Esophagus muscularis mucosa (tissue), 4 donors: ENCODE measurements around the gene FHOD1. TPM values are rescaled to one million over a fixed set of nuclear protein-coding genes. Genes with fewer than 3 reads are reported as not detected.

Experiments used
- DNase-seq: peaks from one replicate; pipeline ENCODE4 v3.0.0-alpha.2; 2017; ENCODE audit errors: extremely low spot score
- H3K27ac ChIP-seq, 4 donors: fragments of 200-600 bp; sonication (generic); replicated peaks in 1 of 4; 1 replicate in 3 of 4; 2 replicates in 1 of 4; pipeline ENCODE4 v1.5.1; 2016 to 2019; ENCODE audit warnings: mild to moderate bottlenecking in 1 of 4
- H3K27me3 ChIP-seq, 4 donors: fragments of 200-600 bp; sonication (generic); one replicate each; pipeline versions ENCODE4 v1.5.1 to v1.6.0; 2016 to 2019
- H3K36me3 ChIP-seq, 4 donors: fragments of 200-600 bp; sonication (generic); one replicate each; pipeline ENCODE4 v1.5.1; 2016 to 2019
- H3K4me1 ChIP-seq, 4 donors: fragments of 200-600 bp; sonication (generic); one replicate each; pipeline ENCODE4 v1.5.1; 2016 to 2019
- H3K4me3 ChIP-seq, 4 donors: fragments of 200-600 bp; sonication (generic); 1 replicate in 2 of 4; 2 replicates in 2 of 4; pipeline ENCODE4 v1.5.1; 2016 to 2019; ENCODE audit warnings: mild to moderate bottlenecking in 4 of 4, moderate library complexity in 1 of 4
- H3K9me3 ChIP-seq, 4 donors: fragments of 200-600 bp; sonication (generic); 1 replicate in 3 of 4; 2 replicates in 1 of 4; pipeline ENCODE4 v1.5.1; 2016 to 2019
- EP300 ChIP-seq: sonication (generic); formaldehyde crosslinking; IDR thresholded peaks from one replicate; pipeline ENCODE4 v1.6.1; 2017; ENCODE audit warnings: antibody characterized with exemption
- POLR2A ChIP-seq: fragments of 450-650 bp; IDR thresholded peaks from one replicate; pipeline ENCODE4 v1.6.1; 2017; ENCODE audit warnings: antibody characterized with exemption, moderate library complexity, mild to moderate bottlenecking, low read depth
- POLR2AphosphoS5 ChIP-seq, 2 donors: sonication (generic); formaldehyde crosslinking; IDR thresholded peaks; one replicate each; pipeline ENCODE4 v1.6.1; 2017; ENCODE audit warnings: antibody characterized with exemption in 2 of 2
- WGBS: methylation state at CpG from one replicate; pipeline ENCODE4 v1.1.5; 2018; 5-methylcytosine and 5-hydroxymethylcytosine counted together
- intact Hi-C: fragments of 100-400 bp; cut with DNase I; formaldehyde crosslinking; loops from one replicate; pipeline ENCODE4 v1.15.1; 2023
- total RNA-seq, 4 donors: library from RNA; depleted of rRNA; stranded (reverse); fragments of >200 nt; gene quantifications; one replicate each; pipeline versions ENCODE4 v1.1.0 to v1.2.1, GENCODE V29; 2016
- TF ChIP-seq, protein P1 (sequence below), 3 experiments: fragments of 200-600 bp in 2 of 3; fragments of 450-650 bp in 1 of 3; sonication (generic) in 2 of 3; IDR thresholded peaks; one replicate each; pipeline ENCODE4 v1.5.1; 2017 to 2019; ENCODE audit warnings: antibody characterized with exemption in 3 of 3, mild to moderate bottlenecking in 2 of 3, moderate library complexity in 1 of 3

Gene FHOD1
- total RNA-seq, 4 donors from 2014 or later: 8.0 to 15.6 (median 10.0) TPM

DNA sequence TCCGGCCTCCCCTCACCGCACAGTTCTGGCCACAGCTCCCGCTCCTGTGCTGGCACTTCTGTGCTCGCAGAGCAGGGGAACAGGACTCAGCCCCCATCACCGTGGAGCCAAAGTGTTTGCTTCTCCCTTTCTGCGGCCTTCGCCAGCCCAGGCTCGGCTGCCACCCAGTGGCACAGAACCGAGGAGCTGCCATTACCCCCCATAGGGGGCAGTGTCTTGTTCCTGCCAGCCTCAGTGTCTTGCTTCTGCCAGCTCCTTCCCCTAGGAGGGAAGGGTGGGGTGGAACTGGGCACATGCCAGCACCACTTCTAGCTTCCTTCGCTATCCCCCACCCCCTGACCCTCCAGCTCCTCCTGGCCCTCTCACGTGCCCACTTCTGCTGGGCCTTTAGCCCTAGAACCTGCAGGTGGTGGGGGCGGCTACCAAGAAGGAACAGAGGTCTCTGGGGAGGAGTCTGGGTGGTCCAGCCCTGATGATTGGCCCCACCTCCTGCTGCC lies 49.0 kb downstream of the FHOD1 start:
- DNase-seq: no peak
- H3K27me3 ChIP-seq: no peaks in the 10 kb centered on the region
- no peak overlapping the region for H3K27ac ChIP-seq
- peaks cover 41 to 91% (median 81%) of the 10 kb centered on the region in 4 donors for H3K36me3 ChIP-seq
- TF ChIP-seq, protein P1, sequence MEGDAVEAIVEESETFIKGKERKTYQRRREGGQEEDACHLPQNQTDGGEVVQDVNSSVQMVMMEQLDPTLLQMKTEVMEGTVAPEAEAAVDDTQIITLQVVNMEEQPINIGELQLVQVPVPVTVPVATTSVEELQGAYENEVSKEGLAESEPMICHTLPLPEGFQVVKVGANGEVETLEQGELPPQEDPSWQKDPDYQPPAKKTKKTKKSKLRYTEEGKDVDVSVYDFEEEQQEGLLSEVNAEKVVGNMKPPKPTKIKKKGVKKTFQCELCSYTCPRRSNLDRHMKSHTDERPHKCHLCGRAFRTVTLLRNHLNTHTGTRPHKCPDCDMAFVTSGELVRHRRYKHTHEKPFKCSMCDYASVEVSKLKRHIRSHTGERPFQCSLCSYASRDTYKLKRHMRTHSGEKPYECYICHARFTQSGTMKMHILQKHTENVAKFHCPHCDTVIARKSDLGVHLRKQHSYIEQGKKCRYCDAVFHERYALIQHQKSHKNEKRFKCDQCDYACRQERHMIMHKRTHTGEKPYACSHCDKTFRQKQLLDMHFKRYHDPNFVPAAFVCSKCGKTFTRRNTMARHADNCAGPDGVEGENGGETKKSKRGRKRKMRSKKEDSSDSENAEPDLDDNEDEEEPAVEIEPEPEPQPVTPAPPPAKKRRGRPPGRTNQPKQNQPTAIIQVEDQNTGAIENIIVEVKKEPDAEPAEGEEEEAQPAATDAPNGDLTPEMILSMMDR (IDR thresholded peaks at IDR 0.05): peak; percentile 17 to 48 (median 18)
- TF ChIP-seq POLR2A (no peak), POLR2AphosphoS5 (IDR thresholded peaks at IDR 0.05) (peak in 1 of 2 donors; percentile 5)
- H3K4me3 ChIP-seq: no peak overlapping the region
- 51% methylated on average over 7 of the region's 12 CpGs for WGBS
- no peaks in the 10 kb centered on the region for H3K9me3 ChIP-seq
- intact Hi-C loops: no loop called here
- H3K4me1 ChIP-seq: peaks cover 18 to 42% (median 38%) of the 10 kb centered on the region in 4 donors

- Histone ChIP-seq H3K27ac (no peak overlapping the region), H3K4me3 (no peak overlapping the region), H3K36me3 (peaks cover 36 to 86% (median 76%) of the 10 kb centered on the region in 4 donors), H3K27me3 (no peaks in the 10 kb centered on the region), H3K4me1 (peaks cover 24 to 48% (median 44%) of the 10 kb centered on the region in 4 donors), H3K9me3 (no peaks in the 10 kb centered on the region)
- TF ChIP-seq, protein P1 (IDR thresholded peaks at IDR 0.05): no peak
- TF ChIP-seq EP300: no peak
- no peak for TF ChIP-seq POLR2AphosphoS5 (IDR thresholded peaks at IDR 0.05)
- TF ChIP-seq POLR2A: no peak
- 80% methylated on average over 4 of the region's 6 CpGs for WGBS
- DNase-seq: no peak
- intact Hi-C loops: no loop called here
These were observed 49.6 kb downstream of the FHOD1 start for GRCh38 chr16:67197704-67198103.

- H3K27ac ChIP-seq: no peak overlapping the region
- no peaks in the 10 kb centered on the region for H3K9me3 ChIP-seq
- peaks cover 27 to 52% (median 48%) of the 10 kb centered on the region in 4 donors for H3K4me1 ChIP-seq
- no peak for DNase-seq
- intact Hi-C loops: no loop called here
- WGBS: 100% methylated on average over 1 of the region's 1 CpG
- TF ChIP-seq, protein P1 (IDR thresholded peaks at IDR 0.05): no peak
- TF ChIP-seq POLR2AphosphoS5 (IDR thresholded peaks at IDR 0.05): no peak
- TF ChIP-seq EP300: no peak
- TF ChIP-seq POLR2A: no peak
- no peak overlapping the region for H3K4me3 ChIP-seq
- no peaks in the 10 kb centered on the region for H3K27me3 ChIP-seq
- peaks cover 36 to 78% (median 67%) of the 10 kb centered on the region in 4 donors for H3K36me3 ChIP-seq
These were observed 50.4 kb downstream of the FHOD1 start for GRCh38 chr16:67196881-67197280.

GRCh38 chr16:67195676-67196075 lies 51.6 kb downstream of the FHOD1 start:
- TF ChIP-seq, protein P1 (IDR thresholded peaks at IDR 0.05): no peak
- TF ChIP-seq POLR2AphosphoS5 (IDR thresholded peaks at IDR 0.05) (no peak), EP300 (no peak), POLR2A (no peak)
- Histone ChIP-seq H3K9me3 (no peaks in the 10 kb centered on the region), H3K27ac (no peak overlapping the region), H3K27me3 (no peaks in the 10 kb centered on the region), H3K4me1 (peaks cover 38 to 63% (median 58%) of the 10 kb centered on the region in 4 donors), H3K4me3 (no peak overlapping the region), H3K36me3 (peaks cover 36 to 68% (median 59%) of the 10 kb centered on the region in 4 donors)
- no peak for DNase-seq
- intact Hi-C loops: no loop called here
- WGBS: 57% methylated on average over 3 of the region's 5 CpGs

DNA sequence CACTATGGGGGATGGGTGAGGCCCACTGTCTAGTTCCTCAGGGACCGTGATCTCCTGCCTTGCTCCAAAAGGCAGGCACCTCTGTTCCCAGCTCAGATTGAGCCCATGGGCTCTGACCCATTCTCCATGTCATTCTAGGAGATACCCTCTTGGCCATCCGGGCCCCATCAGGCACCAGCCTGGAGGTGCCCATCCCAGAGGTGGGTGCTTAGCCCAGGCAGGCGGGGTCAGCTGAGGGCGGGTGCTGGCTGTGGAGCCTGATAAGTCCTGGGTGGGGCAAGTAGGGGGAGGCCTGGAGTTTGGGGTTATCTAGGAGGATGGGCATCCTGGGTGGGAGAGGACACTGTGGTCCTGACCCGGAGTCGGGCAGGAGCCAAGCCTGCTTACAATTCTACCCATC lies 53.0 kb downstream of the FHOD1 start:
- no peaks in the 10 kb centered on the region for H3K27me3 ChIP-seq
- intact Hi-C loops: no loop called here
- no peak overlapping the region for H3K27ac ChIP-seq
- H3K4me3 ChIP-seq: no peak overlapping the region
- DNase-seq: no peak
- H3K4me1 ChIP-seq: peaks cover 38 to 56% (median 52%) of the 10 kb centered on the region in 4 donors
- H3K36me3 ChIP-seq: peaks cover 36 to 59% (median 55%) of the 10 kb centered on the region in 4 donors
- TF ChIP-seq, protein P1 (IDR thresholded peaks at IDR 0.05): no peak
- TF ChIP-seq POLR2A: no peak
- TF ChIP-seq EP300: no peak
- TF ChIP-seq POLR2AphosphoS5 (IDR thresholded peaks at IDR 0.05): no peak
- H3K9me3 ChIP-seq: no peaks in the 10 kb centered on the region
- 93% methylated on average over 5 of the region's 6 CpGs for WGBS
